Jurkat, Clone E6-1 (cell line): ENCODE measurements around the gene RO60.

Experiments
- DNase-seq: peaks from one replicate; pipeline ENCODE4 v3.0.0-alpha.2; 2011; ENCODE audit warnings: low read depth, low spot score
- H3K4me3 ChIP-seq: 2 replicates; pipeline ENCODE4 v1.5.1; 2011; ENCODE audit warnings: mild to moderate bottlenecking, low read length, control low read depth, moderate library complexity

RO60 gene

DNA sequence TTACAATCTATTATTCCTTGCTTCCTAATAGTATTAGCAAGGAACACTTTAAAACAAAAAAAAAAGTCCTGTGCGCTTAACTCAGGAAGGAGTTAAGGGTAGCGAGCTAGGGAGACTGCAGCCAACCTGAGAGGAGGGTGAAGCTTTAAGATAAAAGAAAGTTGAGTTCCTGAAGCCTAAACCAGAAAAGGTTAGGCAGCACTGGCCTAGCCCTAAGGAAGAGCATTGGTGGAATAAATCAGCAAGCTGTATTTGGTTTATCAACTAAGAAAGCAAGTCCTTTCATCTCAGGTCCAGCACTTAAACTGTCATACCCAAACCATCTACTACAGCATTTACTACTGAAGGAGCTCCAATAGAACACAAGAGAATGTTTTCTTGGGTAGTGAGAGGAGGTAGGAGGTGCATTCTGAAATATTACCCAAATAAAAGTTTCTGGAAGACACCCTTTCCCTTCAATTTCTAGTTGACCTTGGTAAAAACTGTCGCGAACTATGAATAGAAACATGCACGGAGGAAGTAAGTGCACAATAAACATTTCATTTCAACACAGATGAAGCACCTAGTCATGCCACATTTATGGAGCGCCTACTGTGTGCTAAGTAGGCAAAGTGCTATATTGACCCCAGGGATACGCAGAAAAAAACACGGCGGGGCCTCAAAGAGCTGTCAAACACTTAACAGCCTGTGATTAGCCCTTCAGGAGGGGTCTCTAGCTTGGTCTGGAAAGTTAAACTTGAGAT is 44.5 kb downstream of the RO60 start:
- DNase-seq: no peak

DNA sequence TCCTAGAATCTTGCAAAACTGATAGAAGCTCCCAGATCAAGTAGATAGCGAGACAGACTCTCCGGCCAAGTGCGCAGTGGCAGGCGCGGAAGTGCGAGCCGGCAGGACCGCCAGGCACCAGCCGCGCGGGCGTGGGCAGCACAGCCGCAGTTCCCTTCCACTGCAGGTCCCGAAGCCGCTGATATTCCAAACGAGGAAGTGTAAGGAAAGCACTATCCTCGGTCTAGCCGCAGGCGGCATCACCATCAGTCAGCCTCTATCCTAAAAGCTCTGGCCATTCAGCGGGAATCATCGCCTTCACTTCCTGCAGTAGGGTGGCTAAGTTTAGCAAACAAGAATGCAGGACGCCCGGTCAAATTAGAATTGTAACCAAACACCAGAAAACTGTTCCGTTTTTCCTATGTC is 45.1 kb downstream of the RO60 start:
- peak overlapping the region; percentile 72 for H3K4me3 ChIP-seq
- DNase-seq: no peak

More for the DNA sequence above, 44.5 kb downstream of the RO60 start:
- H3K4me3 ChIP-seq: no peak overlapping the region

DNA sequence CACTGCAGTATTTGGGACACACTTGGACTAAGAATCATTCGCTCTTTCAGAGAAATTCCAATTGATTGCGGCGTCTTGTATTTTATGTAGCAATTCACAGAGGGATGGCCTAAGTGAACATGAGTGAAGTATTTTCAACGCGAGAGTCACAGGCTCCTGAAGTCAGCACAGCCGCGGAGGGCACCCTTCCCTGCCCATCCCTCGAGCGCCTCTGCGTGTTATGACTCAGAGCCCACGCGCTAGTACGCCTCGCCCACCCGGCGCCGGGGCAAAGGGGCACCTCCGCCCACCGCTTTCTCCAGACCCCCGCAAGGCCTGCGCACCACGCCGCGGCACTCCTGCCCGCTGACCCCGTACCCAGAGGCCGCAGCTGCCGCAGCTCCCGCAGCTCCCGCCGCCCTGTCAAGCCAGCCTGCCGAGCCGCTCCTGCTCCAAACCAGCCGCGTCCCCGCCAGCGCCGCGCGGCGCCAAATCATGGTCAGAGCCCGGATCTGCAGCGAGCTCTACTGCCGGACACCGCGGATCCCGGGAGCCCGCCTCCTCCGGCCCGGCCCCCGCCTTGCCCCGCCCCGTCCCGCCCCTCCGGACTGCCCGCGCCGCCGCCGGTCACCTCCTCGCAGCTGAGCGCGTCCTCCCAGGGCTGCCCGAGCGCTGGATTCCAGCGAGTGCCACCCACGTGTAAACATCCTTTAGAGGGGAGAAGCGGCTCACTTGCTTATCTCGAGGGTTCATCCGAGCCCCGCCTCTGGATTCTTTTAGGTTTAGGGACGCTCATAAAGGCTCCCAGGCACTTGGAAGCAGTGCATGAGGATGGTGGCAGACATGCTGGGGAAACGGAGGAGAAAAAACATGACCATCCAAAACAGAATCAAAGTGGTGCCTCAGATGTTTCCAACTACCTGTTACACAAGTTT is 45.8 kb downstream of the RO60 start, which contains the start of gene GLRX2:
GLRX2 (minus strand) TSS at position 508 of the 914 bp plus-strand sequence; CDS start at position 476, 32 bp downstream.
- DNase-seq: no peak
- H3K4me3 ChIP-seq: peak within 1 kb of the TSS; percentile 72

DNA sequence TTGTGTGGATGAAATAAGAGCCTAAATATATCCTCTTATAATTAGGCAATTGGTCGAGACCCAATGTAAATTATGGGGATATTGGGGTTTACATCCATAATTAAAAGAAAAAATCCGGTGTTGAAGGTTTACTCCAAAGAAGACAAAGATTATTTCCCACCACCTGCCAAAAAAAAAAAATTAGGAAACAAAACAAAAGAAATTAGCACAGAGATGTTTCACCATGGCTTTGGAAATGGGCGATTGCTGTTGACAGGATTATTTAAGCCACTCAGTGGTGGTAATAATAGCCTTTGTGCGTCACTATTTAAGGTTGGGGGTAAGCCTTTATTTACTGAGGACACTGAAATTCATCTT is 46.4 kb downstream of the RO60 start:
- no peak for DNase-seq
- peak overlapping the region; percentile 72 for H3K4me3 ChIP-seq

DNA sequence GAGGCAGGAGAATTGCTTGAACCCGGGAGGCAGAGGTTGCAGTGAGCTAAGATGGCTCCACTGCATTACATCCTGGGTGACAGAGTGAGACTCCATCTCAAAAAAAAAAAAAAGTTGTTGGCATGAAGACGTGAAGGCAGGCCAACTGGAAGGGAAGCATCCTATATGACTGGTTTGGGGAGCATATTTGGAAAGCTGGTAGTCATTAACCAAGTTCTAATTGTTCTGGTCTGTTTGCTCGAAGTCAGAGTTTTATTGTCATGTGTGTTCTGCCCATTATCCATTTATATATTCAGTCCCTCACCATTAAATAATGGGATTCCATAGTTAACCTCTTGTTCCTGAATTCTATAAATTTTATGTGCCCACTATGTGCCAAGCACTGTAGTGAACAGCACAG is 49.1 kb downstream of the RO60 start:
- DNase-seq: no peak
- no peak overlapping the region for H3K4me3 ChIP-seq
